HUES64 (cell line): ENCODE data around the gene ZXDA. TPM values are rescaled to one million over a fixed set of nuclear protein-coding genes. Genes with fewer than 3 reads are reported as not detected.
"Not testable (repeated sequence)": the region's sequence is repeated elsewhere in the genome, so short reads cannot be mapped to it uniquely, and the experiment has no call there.

Source experiments
- H3K27ac ChIP-seq: 2 replicates; pipeline ENCODE4 v1.7.0; 2013; ENCODE audit warnings: low read depth, low read length, inconsistent platforms
- H3K27me3 ChIP-seq: 2 replicates; pipeline ENCODE4 v1.6.1; 2013; ENCODE audit warnings: mild to moderate bottlenecking, low read length; ENCODE audit not compliant: insufficient read depth
- H3K36me3 ChIP-seq: 2 replicates; pipeline ENCODE4 v1.6.1; 2013; ENCODE audit warnings: mild to moderate bottlenecking, low read length; ENCODE audit not compliant: insufficient read depth
- H3K4me1 ChIP-seq: 2 replicates; pipeline ENCODE4 v1.6.1; 2013; ENCODE audit warnings: mild to moderate bottlenecking, low read length, moderate library complexity; ENCODE audit not compliant: insufficient read depth
- H3K4me3 ChIP-seq: 2 replicates; pipeline ENCODE4 v1.5.1; 2013; ENCODE audit warnings: mild to moderate bottlenecking, low read length, moderate library complexity
- H3K9ac ChIP-seq: 2 replicates; pipeline ENCODE4 v1.6.1; 2013; ENCODE audit warnings: mild to moderate bottlenecking, low read depth, low read length
- H3K9me3 ChIP-seq: 2 replicates; pipeline ENCODE4 v1.6.1; 2013; ENCODE audit warnings: low read depth, low read length; ENCODE audit not compliant: insufficient read depth
- WGBS: fragments of 150-250, 120-280 bp; methylation state at CpG from one replicate; pipeline ENCODE4 v1.1.7; 2013; ENCODE audit warnings: missing lambda C conversion rate; 5-methylcytosine and 5-hydroxymethylcytosine counted together
- polyA plus RNA-seq, 2 experiments: library from polyadenylated mRNA; stranded (reverse); fragments of 50-300 nt; gene quantifications; one replicate each; pipeline ENCODE4 v1.2.3, GENCODE V29; 2013

Gene ZXDA, protein sequence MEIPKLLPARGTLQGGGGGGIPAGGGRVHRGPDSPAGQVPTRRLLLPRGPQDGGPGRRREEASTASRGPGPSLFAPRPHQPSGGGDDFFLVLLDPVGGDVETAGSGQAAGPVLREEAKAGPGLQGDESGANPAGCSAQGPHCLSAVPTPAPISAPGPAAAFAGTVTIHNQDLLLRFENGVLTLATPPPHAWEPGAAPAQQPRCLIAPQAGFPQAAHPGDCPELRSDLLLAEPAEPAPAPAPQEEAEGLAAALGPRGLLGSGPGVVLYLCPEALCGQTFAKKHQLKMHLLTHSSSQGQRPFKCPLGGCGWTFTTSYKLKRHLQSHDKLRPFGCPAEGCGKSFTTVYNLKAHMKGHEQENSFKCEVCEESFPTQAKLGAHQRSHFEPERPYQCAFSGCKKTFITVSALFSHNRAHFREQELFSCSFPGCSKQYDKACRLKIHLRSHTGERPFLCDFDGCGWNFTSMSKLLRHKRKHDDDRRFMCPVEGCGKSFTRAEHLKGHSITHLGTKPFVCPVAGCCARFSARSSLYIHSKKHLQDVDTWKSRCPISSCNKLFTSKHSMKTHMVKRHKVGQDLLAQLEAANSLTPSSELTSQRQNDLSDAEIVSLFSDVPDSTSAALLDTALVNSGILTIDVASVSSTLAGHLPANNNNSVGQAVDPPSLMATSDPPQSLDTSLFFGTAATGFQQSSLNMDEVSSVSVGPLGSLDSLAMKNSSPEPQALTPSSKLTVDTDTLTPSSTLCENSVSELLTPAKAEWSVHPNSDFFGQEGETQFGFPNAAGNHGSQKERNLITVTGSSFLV
- 0.40 TPM for polyA plus RNA-seq (2013, experiment 1 of 2)
- 0.57 TPM for polyA plus RNA-seq (2013, experiment 2 of 2)

DNA sequence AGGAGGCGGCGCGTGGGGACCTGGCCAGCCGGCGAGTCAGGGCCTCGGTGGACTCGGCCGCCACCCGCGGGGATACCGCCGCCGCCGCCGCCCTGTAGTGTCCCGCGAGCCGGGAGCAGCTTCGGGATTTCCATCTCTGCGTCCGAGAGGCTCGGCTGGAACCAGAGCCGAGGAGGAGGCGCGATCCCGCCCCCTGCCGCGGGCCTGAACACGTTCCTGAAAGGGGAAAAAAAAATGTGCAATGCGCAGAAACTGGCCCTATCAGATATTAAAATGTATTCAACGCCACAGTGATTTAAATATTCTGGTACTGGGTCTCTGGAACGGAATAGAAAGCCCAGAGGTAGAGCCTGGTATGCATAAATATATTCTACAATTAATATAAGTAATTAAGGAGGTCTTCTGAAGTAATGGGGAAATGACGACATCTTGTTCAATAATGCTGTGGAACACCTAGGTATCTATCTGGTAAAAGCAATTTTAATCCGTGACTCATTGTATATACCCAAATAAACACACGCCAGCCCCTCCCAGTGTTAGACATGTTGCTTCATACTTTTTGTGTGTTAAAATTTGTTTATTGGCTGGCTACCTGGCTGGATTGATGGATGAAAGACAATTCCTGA is at the start of gene ZXDA:
ZXDA (minus strand) TSS at position 172 of the 626 bp plus-strand sequence; CDS start at position 134, 38 bp downstream.
- not testable (repeated sequence) for H3K4me1 ChIP-seq, H3K27me3 ChIP-seq, H3K9ac ChIP-seq, H3K27ac ChIP-seq, H3K36me3 ChIP-seq
- Histone ChIP-seq H3K4me3 (peak within 1 kb of the TSS; percentile 34), H3K9me3 (peaks cover 12% of the 10 kb centered on the region; the same call in 1 of the 2 replicates)
- no CpG with 5 or more reads among the region's 35 CpGs for WGBS

DNA sequence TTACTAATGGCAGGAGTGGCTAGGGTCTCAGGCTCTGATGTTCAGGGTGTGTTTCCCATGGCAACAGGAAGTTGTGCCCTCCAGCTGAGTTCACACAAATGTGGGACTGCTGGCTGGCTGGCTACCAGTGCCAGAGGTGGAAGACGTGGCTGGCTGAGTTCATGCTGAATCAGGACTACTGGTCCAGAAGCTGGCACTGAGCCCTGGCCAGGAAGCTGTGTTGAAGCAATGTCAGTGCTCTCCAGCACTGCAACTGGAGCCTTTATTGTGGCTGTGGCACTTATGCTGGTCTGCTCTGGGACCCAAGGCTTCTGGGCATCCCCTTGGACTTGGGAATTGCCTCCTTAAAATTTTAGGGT is 42.0 kb upstream of the ZXDA start:
- Histone ChIP-seq H3K27ac (no peak overlapping the region), H3K27me3 (no peaks in the 10 kb centered on the region), H3K4me3 (no peak overlapping the region), H3K36me3 (no peaks in the 10 kb centered on the region), H3K9me3 (peaks cover 25% of the 10 kb centered on the region), H3K9ac (no peak overlapping the region), H3K4me1 (no peaks in the 10 kb centered on the region)
- whole genome bisulfite sequencing: 45% methylated on average over 1 of the region's 1 CpG

DNA sequence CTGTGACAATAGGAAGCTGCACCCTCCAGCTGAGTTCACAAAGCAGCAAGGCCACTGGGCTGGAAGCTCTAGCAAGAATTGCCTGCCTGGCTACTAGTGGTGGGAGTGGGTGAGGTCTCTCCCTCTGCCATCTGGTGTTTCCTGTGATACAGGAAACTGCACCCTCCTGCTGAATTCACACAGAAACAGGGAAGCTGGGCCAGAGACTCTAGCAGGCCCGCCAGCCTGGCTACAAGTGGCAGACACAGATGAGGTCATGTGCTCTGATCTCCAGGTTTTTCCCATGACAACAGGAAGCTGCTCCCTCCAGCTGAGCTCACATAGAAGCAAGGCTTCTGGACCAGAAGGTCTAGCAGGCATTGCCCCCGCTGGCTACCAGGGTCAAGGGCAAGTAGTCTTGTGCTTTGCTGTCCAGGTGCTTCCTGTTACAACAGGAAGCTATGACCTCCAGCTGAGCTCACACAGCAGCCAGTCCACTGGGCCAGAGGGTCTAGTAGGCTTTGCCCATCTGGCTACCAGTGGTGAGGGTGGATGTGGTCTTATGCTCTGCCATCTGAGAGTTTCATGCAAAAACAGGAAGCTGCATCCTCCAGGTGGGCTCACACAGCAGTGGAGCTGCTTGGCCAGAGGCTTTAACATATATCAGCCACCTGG is 41.5 kb upstream of the ZXDA start:
- no peak overlapping the region for H3K27ac ChIP-seq
- H3K9ac ChIP-seq: no peak overlapping the region
- no peaks in the 10 kb centered on the region for H3K27me3 ChIP-seq
- no peak overlapping the region for H3K4me3 ChIP-seq
- no peaks in the 10 kb centered on the region for H3K4me1 ChIP-seq
- 69% methylated on average over 2 of the region's 2 CpGs for WGBS
- H3K36me3 ChIP-seq: no peaks in the 10 kb centered on the region
- H3K9me3 ChIP-seq: peaks cover 23% of the 10 kb centered on the region

DNA sequence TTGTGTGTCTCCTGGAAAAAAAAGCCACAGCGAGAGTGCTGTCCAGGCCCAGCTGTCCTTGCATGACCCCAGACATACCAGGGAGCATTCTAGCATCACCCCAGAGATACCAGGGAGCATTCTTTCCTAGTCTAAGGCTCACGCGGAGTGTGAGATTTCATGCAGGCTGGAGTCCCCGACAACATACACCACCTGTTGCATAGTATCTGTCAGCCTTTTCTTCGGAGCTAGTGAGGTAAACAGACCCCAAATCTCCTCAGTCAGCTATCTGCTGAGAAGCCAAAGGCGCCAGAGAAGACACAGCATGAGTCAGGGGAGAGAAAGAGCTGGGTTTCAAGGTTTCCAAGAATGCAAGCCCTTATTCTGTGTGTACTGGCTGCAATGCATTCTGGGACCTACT is 23.1 kb upstream of the ZXDA start:
- Histone ChIP-seq H3K4me1 (no peaks in the 10 kb centered on the region), H3K27ac (no peak overlapping the region), H3K27me3 (no peaks in the 10 kb centered on the region), H3K9me3 (peaks cover 20% of the 10 kb centered on the region; the same call in 1 of the 2 replicates), H3K4me3 (no peak overlapping the region), H3K36me3 (no peaks in the 10 kb centered on the region), H3K9ac (no peak overlapping the region)
- WGBS: 71% methylated on average over 6 of the region's 6 CpGs

DNA sequence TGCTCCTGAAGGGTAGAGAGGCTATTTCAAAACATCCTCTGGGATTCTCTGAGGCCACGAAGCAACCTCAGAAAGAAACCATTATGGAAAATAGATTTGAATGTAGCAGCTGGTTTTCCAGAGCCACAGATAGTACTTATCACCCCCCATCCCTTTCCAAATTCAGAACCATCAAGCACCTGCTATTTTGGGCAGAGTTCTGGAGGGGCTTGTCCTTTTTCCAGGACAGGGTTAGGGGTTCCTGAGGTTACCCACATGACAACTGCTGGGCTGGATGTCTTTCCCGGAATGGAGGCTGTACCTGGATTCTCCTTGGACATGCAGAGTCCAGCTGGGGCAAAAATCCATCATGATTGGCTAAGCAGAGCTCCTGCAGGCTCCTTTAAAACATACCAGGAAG is 22.0 kb upstream of the ZXDA start:
- no peaks in the 10 kb centered on the region for H3K27me3 ChIP-seq
- H3K9ac ChIP-seq: no peak overlapping the region
- no peaks in the 10 kb centered on the region for H3K36me3 ChIP-seq
- WGBS: 72% methylated on average over 1 of the region's 2 CpGs
- no peak overlapping the region for H3K4me3 ChIP-seq
- H3K27ac ChIP-seq: no peak overlapping the region
- H3K9me3 ChIP-seq: peaks cover 20% of the 10 kb centered on the region; the same call in 1 of the 2 replicates
- H3K4me1 ChIP-seq: no peaks in the 10 kb centered on the region

DNA sequence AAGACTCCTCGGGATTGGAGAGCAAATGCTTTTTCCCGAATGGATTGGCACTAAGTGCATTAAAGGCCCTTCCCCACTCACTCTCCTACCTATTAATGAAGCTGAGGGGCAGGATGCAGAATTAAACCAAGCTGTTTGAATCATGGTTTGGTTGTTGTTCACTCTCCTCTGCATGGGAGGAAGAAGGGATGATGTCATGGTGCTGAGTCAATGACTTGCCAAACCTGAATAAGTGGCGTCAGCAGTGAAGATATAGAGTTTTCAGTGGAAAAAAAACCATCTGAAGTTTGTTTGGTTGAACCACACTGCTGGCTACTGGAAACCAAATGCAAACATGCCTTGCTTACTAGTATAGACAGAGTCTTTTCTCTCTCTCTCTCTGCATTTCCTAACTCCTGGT is 19.8 kb upstream of the ZXDA start:
- Histone ChIP-seq H3K4me1 (no peaks in the 10 kb centered on the region), H3K27ac (no peak overlapping the region), H3K4me3 (no peak overlapping the region), H3K27me3 (no peaks in the 10 kb centered on the region), H3K36me3 (no peaks in the 10 kb centered on the region), H3K9ac (no peak overlapping the region), H3K9me3 (peaks cover 25% of the 10 kb centered on the region; the same call in 1 of the 2 replicates)
- WGBS: 67% methylated on average over 2 of the region's 3 CpGs

DNA sequence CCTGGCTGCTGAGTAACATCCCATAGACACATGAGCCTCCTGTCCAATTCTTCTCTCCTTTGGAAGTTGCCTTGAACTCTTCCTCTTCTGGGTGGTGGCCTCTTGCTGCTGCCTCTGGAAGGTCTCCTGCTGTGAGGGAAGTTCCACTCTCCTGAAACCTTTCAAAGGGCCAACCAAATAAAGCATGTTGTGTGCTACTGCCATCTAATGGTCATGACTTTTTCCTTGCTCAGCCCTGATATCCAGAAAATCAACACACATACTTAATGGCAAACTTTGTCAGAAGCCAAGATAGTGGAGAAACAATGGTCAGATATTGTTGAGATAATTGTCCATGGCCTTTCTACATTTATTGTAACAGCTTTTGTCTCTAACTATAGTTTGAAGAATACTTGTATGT is 19.1 kb upstream of the ZXDA start:
- no peaks in the 10 kb centered on the region for H3K36me3 ChIP-seq
- H3K27ac ChIP-seq: no peak overlapping the region
- H3K4me3 ChIP-seq: no peak overlapping the region
- H3K9ac ChIP-seq: no peak overlapping the region
- H3K4me1 ChIP-seq: no peaks in the 10 kb centered on the region
- H3K9me3 ChIP-seq: peaks cover 25% of the 10 kb centered on the region; the same call in 1 of the 2 replicates
- H3K27me3 ChIP-seq: no peaks in the 10 kb centered on the region

DNA sequence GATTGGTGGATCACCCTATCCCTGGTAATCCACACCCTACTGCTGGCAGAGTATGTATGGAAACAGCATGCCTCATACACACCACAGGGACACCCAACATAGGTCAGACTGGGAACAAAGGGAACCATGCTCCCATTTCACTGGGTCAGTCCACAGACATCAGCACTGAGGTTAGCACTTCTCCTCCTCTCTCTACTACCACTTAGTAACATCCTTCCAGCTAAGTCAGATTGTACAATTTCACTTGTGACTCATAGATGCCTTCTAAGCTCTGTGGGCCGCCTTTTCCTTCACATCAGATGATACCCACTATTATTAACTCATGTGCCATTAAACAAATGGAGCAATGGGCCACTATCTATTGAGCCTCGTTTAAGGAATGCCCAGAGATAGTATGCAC is 15.5 kb upstream of the ZXDA start:
- H3K9me3 ChIP-seq: peaks cover 19% of the 10 kb centered on the region; the same call in 1 of the 2 replicates
- no peaks in the 10 kb centered on the region for H3K27me3 ChIP-seq
- WGBS: 26% methylated on average over 1 of the region's 2 CpGs
- no peak overlapping the region for H3K4me3 ChIP-seq
- H3K27ac ChIP-seq: no peak overlapping the region
- no peak overlapping the region for H3K9ac ChIP-seq
- no peaks in the 10 kb centered on the region for H3K4me1 ChIP-seq
- no peaks in the 10 kb centered on the region for H3K36me3 ChIP-seq

DNA sequence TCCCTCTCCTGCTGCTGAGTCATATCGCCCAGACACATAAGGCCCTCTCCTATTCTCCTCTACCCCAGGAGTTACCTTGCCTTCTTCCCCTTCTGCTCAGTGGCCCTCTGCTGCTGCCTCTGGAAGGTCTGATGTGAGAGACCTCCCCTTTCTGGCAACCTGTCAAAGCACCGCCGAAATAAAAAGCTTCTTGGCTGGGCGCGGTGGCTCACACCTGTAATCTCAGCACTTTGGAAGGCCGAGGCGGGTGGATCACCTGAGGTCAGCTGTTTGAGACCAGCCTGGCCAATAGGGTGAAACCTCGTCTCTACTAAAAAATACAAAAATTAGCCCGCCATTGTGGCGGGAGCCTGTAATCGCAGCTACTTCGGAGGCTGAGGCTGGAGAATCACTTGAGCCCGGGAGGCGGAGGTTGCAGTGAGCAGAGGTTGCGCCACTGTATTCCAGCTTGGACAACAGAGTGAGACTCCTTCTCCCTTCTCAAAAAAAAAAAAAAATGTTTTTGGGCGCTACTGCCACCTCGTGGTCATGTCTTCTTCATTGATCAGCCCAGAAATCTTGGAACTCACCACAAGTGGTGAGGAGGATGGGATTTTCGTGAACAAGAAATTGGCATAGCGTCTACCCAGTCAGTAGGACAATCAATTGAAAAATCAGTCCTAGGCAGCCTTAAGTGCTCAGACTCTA is 8.6 kb upstream of the ZXDA start:
- no peak overlapping the region for H3K9ac ChIP-seq
- peaks cover 15% of the 10 kb centered on the region; the same call in 1 of the 2 replicates for H3K9me3 ChIP-seq
- whole genome bisulfite sequencing: 88% methylated on average over 18 of the region's 19 CpGs

DNA sequence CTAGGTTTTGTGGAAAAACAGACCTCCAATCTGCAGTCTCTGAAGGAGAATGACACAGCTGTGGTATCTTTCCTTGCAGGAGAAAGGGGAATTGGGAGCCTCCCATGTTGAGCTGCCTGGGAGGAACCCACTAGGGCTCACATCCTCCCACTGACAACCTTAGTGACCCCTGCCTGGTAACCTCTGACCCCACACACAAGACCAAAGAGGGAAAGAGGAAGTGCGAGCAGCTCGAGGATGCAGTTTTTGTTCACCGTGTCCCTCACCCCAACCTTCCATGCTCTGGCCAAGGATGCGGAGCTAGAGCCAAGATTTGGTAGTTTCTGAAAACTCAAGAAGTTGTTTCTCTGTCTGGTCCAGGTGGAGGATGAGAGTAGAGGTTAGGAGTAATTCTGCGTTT is 5.4 kb upstream of the ZXDA start:
- Histone ChIP-seq H3K4me3 (no peak overlapping the region), H3K36me3 (no peaks in the 10 kb centered on the region), H3K9me3 (peaks cover 13% of the 10 kb centered on the region; the same call in 1 of the 2 replicates), H3K27me3 (no peaks in the 10 kb centered on the region), H3K9ac (no peak overlapping the region), H3K4me1 (no peaks in the 10 kb centered on the region), H3K27ac (no peak overlapping the region)
- WGBS: 91% methylated on average over 2 of the region's 5 CpGs

More for the DNA sequence above, 8.6 kb upstream of the ZXDA start:
- Histone ChIP-seq H3K4me3 (no peak overlapping the region), H3K27ac (no peak overlapping the region), H3K36me3 (no peaks in the 10 kb centered on the region), H3K27me3 (no peaks in the 10 kb centered on the region), H3K4me1 (no peaks in the 10 kb centered on the region)
